ENCODE results near the gene PKLR.
A peak's percentile ranks its signal among the peaks of the same experiment; 100 is the strongest.
"Not testable (repeated sequence)": the region's sequence is repeated elsewhere in the genome, so short reads cannot be mapped to it uniquely, and the experiment has no call there.

The PKLR gene

DNA sequence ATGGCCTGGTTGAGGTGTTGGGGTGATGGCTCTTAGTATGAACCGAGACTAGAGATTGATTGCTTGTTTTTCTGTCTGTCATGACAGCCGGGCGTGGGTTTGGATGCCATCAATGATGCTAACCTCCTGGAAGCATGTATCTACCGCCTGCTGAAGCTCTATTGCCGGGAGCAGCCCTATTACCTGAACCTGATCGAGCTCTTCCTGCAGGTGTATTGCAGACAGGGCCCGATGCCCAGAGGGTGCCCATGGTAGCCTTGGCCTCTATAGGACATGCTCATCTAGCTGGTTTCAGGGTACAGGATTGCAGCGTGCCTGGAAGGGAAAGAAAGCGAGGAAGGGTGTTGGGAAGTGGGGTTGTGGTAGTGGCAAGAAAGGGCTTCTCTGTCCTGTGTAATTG lies 16.8 kb upstream of the PKLR start:
- DNase-seq (ENCODE audit: low read depth in 2 of 2), result no peak

DNA sequence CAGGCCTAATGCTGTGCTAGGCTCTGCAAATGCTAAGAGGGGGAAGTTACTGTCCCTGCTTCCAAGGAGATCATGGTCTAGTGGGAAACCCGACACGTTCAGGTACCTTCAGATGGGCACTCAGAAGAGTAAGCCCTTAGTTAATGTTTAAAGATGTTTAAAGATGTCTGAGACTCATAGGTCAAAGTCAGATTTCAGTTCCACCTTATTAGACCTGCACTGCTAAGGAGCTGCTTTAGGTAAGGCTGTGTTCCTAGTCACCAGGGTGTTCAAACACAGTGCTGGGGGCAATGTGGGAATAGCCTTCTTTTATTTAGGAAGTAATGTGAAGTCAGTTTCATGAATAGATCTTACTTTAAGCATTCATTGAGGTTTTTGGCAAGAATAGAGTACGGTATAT lies 15.7 kb upstream of the PKLR start:
- no peak for DNase-seq (ENCODE audit: low read depth in 2 of 2)

DNA sequence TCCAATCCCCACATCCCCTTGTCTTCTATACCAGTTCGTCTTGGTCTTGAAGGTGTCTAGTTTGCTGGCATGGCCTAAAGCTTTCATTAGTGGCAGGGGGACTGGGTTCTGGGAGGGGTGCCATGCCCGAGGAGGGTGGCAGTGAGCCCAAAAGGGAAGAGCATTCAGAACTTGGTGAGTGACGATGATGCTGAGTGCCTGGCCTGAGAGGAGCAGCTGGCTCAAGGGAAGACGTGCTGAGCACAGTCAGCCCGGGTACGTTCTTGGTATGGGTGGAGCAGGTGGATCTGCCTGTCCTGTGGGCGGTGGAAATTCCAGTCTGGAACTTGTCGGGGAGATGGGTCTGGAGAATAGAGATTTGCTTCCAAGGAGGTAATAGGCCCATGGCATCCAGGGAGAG lies 12.0 kb upstream of the PKLR start:
- no peak for DNase-seq (ENCODE audit: low read depth in 2 of 2)

DNA sequence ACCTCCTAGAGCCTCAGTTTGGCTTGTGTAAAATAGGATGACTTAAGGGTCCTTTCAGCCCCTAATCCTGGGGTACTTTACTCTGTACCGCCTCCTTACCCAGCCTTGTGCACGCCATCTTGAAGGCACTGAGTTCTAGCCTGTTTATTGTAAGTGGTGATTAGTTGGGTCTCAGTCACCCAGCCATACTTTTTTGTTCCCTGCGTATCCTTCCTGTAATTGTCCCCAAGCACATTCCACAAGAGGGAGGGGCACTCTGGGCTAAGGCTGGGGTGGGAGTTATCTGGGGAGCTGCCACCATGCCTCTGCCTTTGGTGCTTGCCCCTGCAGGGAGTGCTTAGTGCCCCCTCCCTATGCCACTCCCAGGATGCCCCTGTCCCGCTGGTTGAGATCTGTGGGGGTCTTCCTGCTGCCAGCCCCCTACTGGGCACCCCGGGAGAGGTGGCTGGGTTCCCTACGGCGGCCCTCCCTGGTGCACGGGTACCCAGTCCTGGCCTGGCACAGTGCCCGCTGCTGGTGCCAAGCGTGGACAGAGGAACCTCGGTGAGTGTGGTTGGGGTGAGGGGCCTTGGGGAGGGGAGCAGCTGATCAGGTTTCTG lies 8.3 kb upstream of the PKLR start:
- no peak for DNase-seq (ENCODE audit: low read depth in 2 of 2)

DNA sequence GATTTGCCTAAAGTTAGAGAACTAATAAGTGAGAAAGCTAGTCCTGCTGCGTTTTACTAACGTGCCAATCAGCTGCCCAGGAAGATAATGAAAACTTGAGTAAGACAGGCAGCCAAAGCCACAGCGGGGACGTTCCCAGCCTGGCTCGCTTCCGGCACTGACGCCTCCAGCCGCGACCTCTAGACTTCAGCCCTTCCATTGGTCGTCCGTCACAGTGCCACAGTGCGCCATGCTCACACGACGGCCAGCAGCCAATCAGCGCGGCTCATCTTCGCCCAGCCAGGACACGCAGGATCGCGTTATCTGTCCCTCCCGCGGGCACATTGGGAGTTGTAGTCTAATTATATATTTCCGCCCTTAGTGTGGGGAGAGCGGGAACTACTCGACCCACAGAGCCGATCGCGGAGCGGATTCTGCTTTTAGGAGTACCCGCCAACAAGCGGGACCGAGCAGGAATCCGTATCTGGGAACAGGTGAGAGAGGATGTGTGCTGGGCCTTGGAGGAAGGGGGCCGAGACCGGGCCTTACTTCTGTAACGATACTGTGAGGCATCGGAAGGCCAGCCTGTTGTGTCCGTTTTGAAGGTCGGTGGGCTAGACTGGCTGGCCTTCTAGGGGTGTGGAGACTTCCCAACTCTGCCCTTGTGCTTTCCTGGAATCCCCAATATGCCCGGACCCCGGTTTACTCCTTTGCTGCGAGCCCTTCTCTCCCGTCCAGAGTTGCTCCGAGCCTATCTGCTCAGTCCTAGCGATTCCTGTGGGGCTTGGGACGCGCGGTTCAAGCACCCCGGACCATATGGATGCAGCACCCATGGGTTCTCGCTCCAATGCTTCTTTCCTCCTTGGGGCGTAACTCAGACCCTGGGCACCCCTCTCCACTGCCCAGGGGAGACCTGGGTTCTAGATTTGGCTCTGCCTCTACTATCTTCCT lies 7.5 kb upstream of the PKLR start, which contains the start of gene FDPS:
Gene FDPS (plus strand): TSS at position 374 of the 930 bp plus-strand sequence. CDS start 924 bp downstream, outside the sequence.
- peak; percentile 96 to 98 for DNase-seq (ENCODE audit: low read depth in 2 of 2)

DNA sequence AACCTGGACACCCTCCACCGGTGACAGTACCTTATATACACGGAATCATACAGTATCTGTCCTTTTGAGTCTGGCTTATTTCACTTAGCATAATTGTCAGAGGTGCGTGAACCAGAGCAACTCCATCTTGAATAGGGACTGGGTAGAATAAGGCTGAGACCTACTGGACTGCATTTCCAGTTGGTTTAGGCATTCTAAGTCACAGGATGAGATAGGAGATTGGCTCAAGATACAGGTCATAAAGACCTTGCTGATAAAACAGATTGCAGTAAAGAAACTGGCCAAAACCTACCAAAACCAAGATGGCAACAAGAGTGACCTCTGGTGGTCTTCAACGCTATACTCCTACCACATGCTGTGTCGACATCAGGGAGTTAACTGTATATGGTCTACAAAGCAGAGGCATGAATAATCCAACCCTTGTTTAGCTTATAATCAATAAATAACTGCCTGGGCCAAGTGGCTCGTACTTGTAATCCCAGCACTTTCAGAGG lies 6.1 kb upstream of the PKLR start:
- DNase-seq (ENCODE audit: low read depth in 2 of 2), result no peak

DNA sequence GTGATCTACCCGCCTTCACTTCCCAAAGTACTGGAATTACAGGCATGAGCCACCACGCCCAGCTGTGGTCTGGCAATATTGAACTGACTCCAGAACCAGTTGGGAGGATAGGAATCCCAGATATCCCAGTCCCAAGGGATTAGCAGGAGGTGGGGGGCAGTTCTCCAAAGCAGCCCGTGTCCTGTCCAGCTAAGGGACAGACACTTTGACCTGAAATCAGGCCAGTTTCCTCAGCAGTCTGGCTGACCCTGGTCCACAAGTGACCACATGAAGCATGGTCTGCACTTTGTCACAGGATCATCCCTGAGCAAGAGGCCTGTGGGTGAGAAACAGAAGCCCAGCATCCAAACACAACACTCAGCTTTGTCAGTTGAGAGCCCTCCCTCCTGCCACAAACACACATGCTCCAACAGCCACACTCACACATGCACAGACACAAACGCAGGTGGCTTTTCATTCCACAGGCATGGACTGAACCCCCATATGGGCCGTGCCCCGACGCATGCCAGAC lies 4.7 kb upstream of the PKLR start:
- DNase-seq (ENCODE audit: low read depth in 2 of 2), result no peak

DNA sequence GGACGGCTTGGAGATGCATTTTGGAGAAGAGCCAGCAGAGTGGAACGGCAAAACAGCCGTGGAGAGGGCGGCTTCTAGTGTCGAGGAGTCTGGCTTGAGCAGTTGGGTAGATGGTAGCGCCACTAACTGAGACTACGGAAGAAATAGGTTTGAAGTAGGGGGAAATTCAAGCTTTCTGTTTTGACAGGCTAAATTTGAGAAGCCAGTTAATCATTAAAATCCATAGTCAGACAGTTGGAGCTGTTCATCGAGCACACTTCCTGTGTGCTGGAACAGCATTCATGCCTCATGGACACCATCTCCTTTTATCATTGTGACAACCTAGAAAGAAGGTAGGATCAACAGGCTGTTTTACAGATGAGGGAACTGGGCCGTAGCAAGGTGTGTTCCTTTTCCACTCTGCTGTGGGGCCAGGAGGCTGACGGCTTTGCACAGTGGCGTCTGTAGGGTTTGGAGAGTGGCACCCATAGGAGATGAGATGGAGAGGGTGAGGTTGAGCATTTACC lies 3.4 kb upstream of the PKLR start:
- DNase-seq (ENCODE audit: low read depth in 2 of 2), result no peak

DNA sequence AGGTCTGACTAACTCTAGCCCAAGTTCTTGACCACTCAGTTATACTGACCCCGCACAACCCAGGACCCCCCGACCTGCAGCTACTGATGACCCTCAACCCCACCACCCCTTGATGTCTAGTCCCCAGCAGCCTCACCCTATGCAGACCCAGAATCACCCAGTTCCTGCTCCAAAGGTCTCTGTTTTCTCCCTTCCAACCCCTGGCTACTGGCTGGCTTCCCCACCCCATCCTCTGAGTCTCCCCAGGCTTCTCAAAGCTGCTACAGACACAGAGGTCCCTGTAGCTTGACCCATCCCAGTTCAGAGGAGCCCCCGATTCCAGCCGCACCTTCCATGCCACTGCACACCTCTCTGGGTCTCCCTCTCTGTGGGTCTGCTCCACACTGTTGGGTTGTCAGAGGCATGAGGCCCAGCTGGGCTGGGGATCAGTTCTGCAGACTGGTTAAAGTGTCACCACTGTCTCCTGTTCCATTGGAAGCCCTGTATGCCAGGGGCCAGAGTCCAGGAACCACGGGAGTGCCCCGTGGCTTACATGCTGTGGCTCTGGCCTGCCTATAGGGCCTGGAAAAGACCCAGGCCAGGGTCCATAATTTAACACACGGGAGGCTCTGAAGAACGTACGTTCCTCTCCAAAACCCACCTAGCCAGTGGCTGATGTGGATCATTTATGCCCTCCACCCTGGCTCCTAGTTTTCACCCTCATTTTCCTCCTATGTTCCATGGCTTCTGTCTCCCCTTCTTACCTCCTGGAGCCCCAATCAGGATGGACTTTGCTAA lies 497 bp downstream of the PKLR start:
- no peak for DNase-seq (ENCODE audit: low read depth in 2 of 2)

DNA sequence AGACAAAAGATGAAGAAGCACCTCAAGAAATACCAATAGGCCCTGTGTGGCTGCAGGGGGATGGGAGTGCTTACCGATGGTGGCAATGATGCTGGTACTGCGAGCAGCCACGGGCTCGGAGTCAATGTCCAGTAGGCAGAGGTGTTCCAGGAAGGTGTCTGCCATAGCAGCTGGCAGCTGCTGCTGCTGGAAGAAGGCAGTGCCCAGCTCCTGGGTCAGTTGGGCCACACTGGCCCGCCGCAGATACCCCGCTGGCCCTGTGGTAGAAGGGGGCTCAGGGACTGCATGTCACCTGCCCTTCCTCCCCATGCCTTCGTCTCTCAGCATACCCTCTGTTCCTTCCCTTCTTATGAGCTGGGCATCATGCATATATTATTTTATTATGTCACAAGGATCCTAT lies 1.2 kb downstream of the PKLR start:
- DNase-seq (ENCODE audit: low read depth in 2 of 2), result no peak

DNA sequence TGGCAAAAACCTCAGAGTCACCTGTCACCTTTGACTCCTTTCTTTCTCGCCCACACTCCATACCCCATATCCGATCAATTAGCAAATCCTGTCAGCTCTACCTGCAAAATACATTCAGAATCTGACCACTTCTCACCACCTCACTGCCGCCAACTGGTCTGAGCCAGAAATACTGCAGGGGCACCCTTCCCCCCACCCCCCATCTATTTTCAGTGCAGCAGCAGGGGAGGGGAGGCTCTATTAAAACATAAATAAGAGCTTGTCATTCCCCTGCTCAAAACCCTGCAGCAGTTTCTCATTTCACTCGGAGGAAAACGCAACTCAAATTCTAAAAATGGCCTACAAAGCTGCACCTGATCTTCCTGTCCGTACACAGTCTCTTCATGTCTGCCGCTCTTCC lies 3.9 kb downstream of the PKLR start:
- DNase-seq (ENCODE audit: low read depth in 2 of 2), result no peak

DNA sequence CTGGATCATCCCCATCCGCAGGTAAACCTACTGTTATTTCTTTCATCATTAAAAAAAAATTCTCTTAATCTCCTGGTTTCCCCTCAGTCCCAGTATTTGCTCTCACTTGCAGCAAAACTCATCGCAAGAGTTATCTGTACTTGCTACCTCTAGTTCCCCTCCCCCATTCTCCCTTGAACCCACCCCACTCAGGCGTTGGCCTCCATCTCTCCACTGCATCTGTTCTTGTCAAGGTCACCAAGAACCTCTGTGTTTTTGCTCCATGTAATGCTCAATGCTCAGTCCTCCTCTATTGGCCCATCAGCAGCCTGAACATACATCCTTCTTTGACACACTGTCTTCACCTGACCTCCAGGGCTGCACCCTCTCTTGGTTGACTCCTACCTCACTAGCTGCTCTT lies 4.6 kb downstream of the PKLR start:
- no peak for DNase-seq (ENCODE audit: low read depth in 2 of 2)

DNA sequence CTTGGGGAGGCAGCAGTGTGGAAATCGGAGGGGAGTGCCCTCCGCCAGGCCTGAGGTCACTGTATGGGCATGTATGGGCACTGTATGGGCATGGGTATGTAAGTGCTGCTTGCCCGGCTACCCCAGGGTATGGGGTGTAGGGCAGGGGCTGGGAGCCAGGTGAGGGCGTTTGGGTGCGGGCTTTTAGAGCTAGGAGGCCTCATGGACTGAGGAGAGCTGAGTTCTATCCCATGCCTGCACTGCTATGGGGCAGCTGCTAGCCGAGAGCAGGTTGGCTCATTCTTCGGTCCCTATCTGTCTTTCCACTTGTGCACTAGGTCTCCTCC lies 5.3 kb downstream of the PKLR start:
- no peak for DNase-seq (ENCODE audit: low read depth in 2 of 2)

DNA sequence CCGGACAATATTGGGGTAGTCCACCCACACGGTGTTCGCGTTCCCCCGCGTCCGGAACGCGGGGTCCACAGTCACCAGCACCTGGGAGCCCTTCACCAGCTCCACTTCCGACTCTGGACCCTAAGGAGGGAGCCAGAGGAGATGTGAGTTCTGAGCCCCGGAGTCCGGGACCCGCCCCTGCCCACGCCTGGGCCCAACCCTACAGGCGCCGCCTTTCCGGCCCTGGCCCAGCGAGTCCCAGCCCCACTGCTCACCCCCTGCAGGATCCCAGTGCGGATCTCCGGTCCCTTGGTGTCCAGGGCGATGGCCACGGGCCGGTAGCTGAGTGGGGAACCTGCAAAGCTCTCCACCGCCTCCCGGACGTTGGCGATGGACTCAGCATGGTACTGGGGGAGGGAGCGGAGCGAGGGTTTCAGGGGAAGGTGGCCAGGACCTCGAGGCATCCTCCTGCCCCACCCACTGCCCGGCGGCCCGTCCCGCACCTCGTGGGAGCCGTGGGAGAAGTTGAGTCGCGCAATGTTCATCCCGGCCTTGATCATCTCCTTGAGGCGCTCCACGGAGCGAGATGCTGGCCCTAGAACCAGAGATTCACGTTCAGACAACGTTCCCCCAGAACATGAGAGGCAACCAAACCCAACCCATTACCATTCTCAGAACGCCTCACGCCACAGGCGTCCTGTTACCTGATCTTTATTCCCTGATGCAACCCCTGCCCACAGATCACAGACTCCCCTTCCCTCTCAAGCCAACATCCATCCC lies 5.9 kb downstream of the PKLR start:
- no peak for DNase-seq (ENCODE audit: low read depth in 2 of 2)

DNA sequence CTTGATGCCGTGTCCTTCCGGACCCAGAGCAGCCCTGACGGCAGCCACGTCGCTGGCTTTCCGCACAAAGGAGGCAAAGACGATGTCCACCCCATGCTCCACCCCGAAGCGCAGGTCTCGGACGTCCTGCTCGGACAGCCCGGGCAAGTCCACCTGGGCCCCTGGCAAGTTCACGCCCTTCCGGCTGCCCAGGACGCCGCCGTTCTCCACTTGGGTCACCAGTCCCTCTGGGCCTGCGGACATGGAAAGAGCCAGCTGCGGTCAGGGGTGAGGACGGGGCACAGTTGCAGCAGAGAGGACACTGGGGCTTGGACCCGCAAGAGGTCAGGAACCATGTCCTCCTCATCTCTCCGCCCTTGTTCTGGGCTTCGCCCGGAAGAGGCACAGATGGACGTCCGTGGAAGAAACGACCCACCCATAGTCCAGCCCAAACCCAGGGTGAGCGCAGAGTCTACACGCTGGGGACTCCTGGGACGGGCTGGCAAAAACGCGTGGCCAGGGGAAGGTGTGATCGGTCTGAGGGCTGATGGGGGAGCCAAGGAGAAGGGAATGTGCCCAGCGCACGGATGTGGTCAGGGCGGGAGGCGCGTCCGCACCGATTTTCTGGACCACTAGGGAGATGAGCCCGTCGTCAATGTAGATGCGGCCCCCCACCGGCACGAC lies 6.6 kb downstream of the PKLR start:
- DNase-seq (ENCODE audit: low read depth in 2 of 2), result no peak

DNA sequence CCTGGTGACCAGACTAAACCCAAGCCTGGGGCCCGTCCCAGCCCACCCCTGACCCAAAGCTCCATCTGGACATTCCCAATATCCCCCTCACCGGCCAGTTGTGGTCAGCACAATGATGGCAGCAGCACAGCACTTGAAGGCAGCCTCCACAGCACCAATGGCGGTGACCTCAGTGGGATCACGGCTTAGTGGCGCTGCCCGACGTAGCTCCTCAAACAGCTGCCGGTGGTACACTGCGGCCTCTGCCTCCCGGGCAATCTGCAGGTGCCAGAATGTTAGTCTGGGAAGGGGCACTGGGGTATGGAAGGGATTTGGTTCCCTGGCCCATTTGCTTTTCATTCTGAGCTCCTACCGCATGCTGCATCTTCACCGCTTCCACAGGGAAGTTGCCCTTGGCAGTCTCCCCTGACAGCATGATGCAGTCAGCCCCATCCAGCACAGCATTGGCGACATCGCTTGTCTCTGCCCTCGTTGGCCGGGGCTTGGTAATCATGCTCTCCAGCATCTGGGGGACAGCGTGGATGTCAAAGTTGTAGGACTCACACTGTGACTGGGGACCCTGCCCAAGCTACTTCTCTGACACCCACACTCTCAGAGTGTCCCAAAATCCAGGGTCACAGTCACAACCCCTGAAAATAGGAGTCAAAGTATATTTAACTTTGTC lies 8.0 kb downstream of the PKLR start:
- DNase-seq (ENCODE audit: low read depth in 2 of 2), result no peak

DNA sequence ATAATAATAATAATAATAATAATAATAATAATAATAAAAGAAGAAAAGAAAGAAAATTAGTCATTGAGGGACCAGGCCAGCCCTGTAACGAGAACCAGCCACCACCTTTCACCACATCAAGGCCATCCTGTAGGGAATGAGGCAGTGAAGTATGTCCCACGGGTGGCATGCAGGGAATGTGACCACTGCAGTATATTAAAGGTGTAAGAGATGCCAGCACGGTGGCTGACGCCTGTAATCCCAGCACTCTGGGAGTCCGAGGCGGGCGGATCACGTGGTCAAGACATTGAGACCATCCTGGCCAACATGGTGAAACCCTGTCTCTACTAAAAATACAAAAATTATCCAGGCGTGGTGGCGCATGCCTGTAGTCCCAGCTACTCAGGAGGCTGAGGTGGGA lies 10.2 kb downstream of the PKLR start:
- DNase-seq (ENCODE audit: low read depth in 2 of 2), result not testable (repeated sequence)

DNA sequence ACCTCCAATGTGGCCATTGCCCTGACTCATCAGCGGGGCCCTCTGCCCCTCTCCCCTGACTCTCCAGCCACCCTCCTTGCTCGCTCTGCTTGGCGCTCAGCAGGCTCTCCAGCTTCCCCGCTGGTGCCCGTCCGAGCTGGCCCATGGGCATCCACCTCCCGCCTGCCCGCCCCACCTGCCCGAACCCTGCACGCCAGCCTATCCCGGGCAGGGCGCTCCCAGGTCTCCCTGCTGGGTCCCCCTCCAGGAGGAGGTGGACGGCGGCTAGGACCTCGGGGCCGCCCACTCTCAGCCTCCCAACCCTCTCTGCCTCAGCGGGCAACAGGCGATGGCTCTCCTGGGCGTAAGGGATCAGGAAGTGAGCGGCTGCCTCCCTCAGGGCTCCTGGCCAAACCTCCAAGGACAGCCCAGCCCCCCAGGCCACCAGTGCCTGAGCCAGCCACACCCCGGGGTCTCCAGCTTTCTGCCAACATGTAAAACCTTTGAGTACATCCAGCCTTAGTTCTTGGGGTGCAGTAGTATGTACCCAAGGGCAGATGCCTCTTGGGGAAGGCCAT lies 13.2 kb downstream of the PKLR start:
- DNase-seq (ENCODE audit: low read depth in 2 of 2), result no peak

DNA sequence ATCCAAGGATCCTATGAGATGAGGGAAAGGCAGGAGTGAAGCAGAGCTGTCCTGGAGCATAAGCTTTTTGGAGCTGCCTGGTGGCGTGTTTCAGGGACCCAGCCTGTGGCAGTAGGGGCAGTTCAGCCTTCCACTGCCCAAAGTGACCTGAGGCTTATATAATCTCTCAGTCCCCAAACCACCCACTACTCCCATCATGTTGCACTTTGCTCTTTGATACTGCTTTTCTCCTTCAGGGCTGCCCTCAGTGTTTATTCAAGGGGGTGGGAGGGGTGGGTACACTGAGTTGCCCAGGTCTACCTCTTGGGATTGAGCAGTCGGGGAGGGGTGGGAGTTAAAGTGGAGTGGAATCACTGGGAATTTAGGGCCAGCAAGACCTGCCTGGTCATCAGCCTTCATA lies 14.7 kb downstream of the PKLR start:
- no peak for DNase-seq (ENCODE audit: low read depth in 2 of 2)

DNA sequence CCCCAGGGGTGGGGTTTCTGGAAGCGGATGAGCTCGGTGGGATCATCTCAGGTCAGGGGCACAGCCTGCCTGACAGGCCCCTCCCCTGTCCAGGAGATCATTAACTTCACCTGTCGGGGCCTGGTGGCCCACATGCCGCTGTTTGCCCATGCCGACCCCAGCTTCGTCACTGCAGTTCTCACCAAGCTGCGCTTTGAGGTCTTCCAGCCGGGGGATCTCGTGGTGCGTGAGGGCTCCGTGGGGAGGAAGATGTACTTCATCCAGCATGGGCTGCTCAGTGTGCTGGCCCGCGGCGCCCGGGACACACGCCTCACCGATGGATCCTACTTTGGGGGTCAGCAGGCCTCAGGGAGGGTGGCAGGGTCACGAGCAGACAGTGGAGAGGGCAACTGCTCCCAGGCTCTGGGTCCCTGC lies 15.6 kb downstream of the PKLR start:
- DNase-seq (ENCODE audit: low read depth in 2 of 2), result no peak

All from stimulated activated CD8-positive, alpha-beta memory T cell treated with anti-CD3 and anti-CD28 coated beads, Interleukin-7, amount 100 ng/mL, for 4 hours (primary cell).